ENCODE measurements around the gene ZDHHC21.
"Not testable (repeated sequence)": the region's sequence is repeated elsewhere in the genome, so short reads cannot be mapped to it uniquely, and the experiment has no call there.

Gene ZDHHC21

GRCh38 chr9:14678776-14679175 lies 14.5 kb downstream of the ZDHHC21 start:
- no peak for DNase-seq

DNA sequence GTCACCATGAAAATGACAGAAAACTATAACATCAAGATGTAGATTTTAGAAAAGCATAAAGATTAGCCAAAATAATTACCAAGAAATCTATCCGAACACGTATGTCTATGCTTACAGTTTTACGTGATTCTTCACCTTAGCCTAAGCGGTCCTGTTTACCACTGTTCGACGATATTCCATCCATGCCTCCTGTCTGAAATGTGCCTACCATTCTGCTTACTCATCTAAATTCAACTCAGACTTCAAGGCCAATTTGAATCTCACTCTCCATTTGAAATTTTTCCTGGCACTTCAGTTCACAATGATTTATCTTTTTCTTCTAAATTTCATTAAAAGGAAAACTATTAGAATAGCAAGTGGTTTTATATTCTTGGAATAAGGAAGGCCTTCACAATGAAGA lies 15.4 kb downstream of the ZDHHC21 start:
- no peak for DNase-seq

- no peak for DNase-seq
These were observed 15.8 kb downstream of the ZDHHC21 start for GRCh38 chr9:14677396-14677795.

DNA sequence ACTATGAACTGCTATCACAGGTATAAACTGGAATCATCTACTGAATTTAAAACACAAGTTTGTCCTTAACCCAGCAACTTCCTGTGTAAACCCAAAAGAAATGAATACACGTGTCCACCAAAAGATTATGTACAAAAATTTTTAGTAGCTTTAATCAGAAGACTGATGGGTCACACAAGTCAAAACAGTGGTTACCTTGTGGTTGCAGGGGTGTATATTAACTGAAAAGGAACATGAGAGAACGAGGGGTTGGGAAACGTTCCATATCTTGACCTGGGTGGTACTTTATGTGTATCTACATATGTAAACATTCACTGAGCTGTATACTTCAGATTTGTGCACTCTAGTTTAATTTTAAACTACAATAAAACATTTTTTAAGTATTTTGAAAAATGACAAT lies 18.6 kb downstream of the ZDHHC21 start:
- DNase-seq: no peak

DNA sequence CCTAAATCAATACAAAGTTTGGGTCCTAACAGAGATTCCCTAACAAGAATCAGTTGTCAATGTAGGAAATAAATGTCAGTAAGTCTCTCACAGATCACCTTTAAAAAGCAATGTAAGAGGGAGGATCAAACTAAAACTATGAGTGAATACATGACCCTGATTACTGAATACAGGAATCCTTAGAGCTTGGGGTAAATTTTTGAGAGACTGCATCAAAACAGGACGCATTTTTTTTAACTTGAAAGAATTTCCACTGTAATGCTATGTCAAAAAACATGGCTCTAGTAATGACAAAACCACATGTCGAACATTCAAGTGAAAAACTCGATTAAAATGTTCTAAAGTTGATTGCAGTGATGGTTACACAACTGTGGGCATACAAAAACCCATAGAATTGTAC lies 21.9 kb downstream of the ZDHHC21 start:
- no peak for DNase-seq

DNA sequence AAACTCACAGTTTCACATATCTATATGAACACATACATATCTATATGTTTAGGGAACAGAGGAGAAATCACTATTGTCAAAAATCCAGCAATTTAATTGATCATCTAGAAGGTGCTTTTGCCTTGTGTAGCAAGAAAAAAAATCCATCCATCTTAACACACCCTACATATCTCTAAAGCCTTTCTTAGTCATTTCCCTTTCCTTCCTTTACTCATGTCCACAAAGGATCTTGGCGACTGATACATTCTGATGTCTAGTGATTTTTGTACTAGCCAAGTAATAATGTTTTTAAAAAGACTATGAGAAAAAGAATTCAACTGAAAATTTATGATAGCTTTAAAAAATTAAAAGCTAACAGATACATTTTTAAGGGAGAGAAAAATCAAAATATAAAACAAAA lies 22.5 kb downstream of the ZDHHC21 start:
- DNase-seq: no peak

- DNase-seq: not testable (repeated sequence)
These were observed 29.2 kb downstream of the ZDHHC21 start for GRCh38 chr9:14664022-14664421.

- no peak for DNase-seq
These were observed 31.2 kb downstream of the ZDHHC21 start for GRCh38 chr9:14662060-14662453.

GRCh38 chr9:14661421-14662059 lies 31.7 kb downstream of the ZDHHC21 start:
- DNase-seq: no peak

DNA sequence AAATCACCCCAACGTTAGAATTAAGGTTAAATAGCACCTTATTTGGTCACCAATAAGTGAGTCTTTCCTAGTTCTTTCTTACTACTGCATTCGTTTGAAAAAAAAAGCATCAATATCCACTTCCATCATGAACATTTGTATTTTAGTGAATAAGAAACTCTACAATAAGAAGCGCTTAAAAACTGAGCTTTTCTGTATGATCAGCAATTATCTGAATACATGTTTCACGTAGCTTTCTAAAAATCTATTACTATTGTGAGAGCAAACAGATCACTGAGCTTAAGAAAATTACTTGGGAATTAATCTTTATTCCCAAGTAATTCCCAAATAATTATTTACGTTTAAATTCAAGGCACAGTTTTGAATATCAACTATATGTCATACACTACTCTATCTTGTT lies 32.5 kb downstream of the ZDHHC21 start:
- DNase-seq: no peak

DNA sequence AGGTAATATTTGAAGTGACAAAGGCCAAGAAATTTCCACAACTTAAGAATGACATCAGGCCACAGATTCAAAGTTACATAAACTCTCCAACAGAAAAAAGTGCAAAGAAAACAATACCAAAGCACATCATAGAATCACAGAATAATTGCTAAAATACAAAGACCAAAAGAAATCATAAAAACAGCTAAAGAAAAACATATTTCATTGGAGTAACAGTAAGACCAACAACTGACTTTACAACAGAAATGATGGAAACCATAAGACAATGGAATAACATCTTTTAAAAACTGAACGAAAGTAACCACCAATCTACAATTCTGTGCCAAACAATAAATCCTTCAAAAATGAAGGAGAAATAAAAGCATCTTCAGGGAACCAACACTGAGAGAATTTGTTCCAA lies 38.3 kb downstream of the ZDHHC21 start:
- DNase-seq: no peak

- DNase-seq: no peak
These were observed 39.7 kb downstream of the ZDHHC21 start for GRCh38 chr9:14653511-14653910.

DNA sequence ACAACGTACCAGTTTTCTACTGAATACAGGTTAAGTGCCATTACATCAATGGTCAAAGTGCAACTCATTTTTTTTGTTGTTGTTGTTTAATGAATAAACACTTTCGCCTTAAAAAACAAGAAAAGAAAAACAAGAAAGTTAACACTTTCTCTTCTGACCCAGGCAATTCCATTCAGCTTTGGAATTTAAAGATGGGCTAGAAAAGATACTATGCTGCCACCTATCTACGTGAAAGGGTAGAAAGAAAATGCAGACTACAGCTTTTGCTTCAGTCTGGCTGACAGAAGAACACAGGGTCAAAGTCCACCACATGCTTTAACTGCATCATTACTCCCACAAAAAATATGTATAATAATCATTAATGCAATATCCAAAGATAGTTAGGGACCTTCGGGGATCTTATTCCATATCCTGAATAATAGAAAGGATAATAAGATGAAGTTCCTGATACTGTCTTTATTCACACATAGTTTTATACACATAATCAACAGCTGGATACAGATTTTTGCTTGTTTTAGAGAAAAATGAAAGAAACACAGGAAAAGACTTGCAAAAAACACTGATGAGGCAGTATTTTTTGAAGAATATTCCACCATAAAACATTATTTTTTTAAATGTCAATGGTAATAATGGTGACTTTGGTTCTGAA lies 40.4 kb downstream of the ZDHHC21 start:
- DNase-seq: no peak

DNA sequence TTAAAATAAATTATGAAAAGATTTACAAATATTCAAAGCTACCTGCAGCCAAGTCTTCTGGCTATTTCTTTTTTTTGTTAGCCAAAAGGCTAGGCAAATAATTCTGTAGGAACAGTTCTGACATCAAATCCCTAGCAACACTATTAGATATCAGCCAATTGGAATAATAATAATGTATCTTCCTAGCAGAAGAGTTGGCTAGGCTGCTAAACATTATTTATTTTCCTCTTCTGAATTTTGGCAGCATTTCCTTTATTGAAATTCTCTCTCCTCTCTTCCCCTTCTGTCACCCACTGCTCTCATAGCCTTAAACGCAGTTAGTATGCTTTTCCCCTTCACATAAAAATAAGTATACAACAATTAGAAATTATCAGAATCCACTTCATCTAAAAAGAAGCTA lies 42.6 kb downstream of the ZDHHC21 start:
- no peak for DNase-seq

DNA sequence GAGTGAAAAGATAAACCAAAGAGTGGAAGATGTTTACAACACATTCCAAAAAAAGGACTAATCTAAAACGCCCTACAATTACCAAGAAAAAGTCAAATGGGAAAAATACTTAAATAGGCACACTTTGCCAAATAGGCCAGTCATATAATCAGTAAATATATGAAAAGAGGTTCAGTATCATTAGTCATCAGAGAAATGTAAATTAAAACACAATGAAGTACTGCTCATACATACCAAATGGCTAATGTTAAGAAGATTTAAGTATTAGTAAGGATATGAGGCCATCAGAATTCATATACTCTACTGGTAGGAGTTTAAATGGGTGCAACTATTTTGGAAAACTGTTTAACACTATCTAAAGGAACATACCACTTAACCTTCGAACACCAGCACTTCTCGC lies 47.6 kb downstream of the ZDHHC21 start:
- no peak for DNase-seq

- no peak for DNase-seq
These were observed 52.3 kb downstream of the ZDHHC21 start for GRCh38 chr9:14640967-14641366.

- no peak for DNase-seq
These were observed 52.9 kb downstream of the ZDHHC21 start for GRCh38 chr9:14640294-14640693.

- DNase-seq: no peak
These were observed 59.2 kb downstream of the ZDHHC21 start for GRCh38 chr9:14633906-14634565.

- no peak for DNase-seq
These were observed 60.1 kb downstream of the ZDHHC21 start for GRCh38 chr9:14633148-14633547.

- DNase-seq: no peak
These were observed 65.7 kb downstream of the ZDHHC21 start for GRCh38 chr9:14627513-14627912.

DNA sequence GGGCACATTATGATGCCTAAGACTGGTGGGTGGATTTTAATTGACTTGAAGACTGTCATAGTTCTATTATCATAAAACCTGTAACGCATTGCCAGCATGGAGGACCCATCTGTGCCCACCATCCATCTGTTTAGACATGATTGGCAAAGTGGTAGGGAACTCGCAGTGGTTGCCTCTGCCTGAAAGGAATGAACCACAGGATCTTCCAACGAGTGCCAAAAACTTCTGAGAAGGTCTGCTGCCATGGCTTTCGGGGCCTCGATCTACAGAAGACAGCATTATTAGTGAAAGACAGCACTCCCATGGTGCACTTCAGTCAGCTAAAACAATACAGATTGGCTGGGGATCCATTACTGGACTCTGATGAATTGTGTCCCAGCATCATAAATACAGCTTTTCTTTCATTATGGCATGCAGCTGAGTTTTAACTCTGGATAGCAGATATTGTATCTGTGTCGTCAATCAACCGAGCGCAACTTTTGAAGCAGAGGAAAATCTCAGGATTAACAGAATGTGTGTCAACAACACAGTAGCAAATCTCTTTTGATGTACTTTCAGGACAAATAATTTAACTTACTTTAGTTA lies 74.3 kb downstream of the ZDHHC21 start:
- no peak for DNase-seq

- no peak for DNase-seq
These were observed 76.8 kb downstream of the ZDHHC21 start for GRCh38 chr9:14616188-14616982.

DNA sequence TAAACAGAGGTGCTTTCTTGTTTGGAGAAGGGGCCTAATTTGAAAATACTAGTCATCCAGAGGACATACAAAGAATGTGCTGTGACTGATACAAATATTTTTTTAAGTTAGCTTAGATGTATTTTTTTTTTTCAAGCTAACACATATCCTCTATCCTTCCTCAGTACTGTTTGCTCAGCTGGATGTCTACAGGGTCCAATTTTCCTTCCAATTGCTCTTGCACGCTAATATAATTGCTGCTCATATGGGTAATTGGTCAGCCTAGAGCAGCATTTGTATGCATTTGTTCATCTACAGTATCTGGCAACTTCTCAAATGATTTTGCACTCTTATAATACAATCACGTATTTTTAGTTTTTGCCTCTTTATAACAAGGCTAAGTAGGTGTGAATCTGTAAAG lies 84.7 kb downstream of the ZDHHC21 start:
- DNase-seq: no peak
